Erythroblast (primary cell): Measurements from ENCODE around the gene ZNF202.

ENCODE experiments used
- GATA1 ChIP-seq: IDR thresholded peaks from 2 replicates; pipeline ENCODE4 v1.6.1; 2011; ENCODE audit warnings: low read depth, mild to moderate bottlenecking, control low read depth, low read length, moderate library complexity
- POLR2A ChIP-seq: IDR thresholded peaks from 2 replicates; pipeline ENCODE4 v1.6.1; 2011; ENCODE audit warnings: mild to moderate bottlenecking, low read length

DNA sequence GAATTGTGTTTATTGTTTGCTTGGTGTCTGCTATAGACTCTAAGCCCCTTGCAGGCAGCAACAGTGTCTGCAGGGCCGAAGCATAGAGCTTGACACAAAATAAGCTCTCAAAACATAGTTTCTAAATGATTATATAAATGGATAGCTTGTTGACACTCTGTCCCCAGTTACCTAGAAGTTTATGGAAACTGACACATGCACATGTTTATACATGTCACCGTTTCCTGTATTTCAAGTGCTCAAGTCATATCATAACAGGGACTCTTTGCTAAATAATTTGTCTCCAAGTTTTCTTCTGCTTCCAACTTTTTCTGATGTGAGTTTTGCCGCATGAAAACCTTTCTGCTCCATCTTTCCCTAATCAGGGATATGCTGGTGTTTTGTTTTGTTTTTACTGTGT is 16.5 kb upstream of the ZNF202 start:
- TF ChIP-seq POLR2A (no peak), GATA1 (no peak)
